ENCODE measurements around the gene DNAL1.
A peak's percentile ranks its signal among the peaks of the same experiment; 100 is the strongest.

The DNAL1 gene

DNA sequence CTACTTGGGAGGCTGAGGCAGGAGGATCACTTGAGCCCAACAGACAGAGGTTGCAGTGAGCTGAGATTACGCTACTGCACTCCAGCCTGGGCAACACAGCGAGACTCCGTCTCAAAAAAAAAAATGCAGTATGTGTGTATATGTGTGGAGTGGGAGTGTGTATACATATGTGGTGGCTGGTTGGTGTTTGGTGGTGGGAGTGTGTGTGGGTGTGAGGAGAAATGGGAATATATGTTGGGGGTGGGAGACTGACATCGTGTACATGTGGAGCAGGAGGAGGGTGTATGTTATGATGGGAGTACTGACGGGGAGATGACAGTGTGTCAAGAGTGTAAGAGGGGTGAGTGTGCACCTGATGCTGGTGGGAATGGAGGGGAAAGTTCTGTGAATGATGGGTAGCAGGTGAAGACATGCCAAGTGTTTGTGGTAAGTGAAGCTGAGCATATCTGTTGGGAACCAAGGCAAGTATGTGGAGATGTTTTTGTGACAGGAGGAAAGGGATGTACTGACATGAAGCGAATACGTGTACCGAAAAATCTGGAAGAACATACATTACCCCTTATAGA is 65.2 kb downstream of the DNAL1 start:
- DNase-seq: no peak

GRCh38 chr14:73710737-73711136 is 66.0 kb downstream of the DNAL1 start:
- DNase-seq: no peak

- DNase-seq: no peak
Measured at GRCh38 chr14:73712071-73712506, 67.3 kb downstream of the DNAL1 start.

- peak; percentile 43 for DNase-seq
Measured at GRCh38 chr14:73712540-73713180, 67.9 kb downstream of the DNAL1 start.

DNA sequence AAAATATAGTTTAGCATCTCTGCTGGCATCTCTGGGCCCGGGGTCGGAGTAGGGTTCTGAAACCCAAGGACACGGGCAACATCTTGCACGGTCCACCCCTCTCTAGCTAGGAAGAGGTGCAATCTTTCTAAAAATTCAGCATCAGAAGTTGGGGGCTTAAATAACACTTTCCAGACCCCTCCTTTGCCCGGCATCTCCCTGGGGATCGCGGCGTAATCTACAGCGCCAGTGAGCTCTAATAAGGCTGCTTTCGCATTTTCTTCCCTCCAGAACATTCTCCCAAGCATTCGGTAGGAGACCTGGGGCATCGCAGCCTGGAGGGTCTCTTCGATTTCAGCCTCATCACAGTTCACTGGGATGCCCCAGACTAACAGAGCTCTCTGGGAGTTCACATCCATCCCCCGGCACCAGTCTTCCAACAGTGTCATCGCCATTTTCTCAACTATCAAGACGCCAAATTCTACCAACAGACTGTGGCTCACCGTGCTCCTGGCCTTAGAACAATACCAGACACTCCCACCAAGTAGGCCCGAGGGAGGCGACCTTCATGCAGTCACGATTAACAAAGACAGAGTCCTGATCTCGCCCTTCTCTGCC is 68.5 kb downstream of the DNAL1 start:
- no peak for DNase-seq

GRCh38 chr14:73713803-73714655 is 69.2 kb downstream of the DNAL1 start, which contains the start of gene PNMA1:
Gene PNMA1, minus strand, starts transcription at chr14:73714384. Its CDS starts 745 bp downstream, at chr14:73713639.
- peak; percentile 89 for DNase-seq

DNA sequence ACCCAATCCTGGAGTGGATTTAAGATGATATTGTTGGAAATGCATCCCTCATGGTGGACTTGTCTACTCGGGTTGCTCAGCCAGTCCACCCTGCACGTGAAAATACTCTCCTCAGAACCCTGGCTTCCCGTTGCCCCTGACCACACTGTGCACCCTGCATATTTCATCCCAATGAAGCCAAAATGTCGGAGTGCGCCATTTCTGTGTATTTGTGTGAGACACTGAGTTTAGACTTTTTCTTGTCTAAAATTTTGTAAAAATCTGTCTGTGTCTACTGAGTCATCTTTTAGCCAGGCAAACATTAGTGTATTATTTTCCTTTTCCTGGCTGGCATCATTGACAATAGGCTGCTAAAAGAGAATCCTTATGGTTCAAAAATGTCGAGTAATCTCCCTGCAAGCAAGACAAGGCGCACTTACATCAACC is 69.9 kb downstream of the DNAL1 start:
- DNase-seq: no peak

DNA sequence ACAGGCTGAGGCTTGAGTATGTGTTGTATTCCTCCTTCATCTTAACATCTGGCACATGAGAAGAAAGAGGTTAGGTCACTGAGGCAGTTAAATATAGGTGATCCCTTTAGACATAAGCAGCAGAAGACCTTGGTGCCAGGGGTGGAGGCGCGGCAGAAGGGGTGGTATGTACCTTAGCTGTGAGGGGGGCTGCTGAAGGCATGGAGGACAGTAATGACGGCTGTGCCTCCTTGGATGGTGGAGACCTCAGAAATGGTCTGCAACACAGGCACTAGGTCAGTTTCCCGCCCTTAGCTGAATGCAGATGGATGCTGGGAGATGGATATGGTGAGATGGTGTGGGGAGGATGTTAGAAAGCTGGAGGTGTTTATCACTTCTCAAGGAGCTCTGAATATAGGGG is 70.9 kb downstream of the DNAL1 start:
- DNase-seq: no peak

DNA sequence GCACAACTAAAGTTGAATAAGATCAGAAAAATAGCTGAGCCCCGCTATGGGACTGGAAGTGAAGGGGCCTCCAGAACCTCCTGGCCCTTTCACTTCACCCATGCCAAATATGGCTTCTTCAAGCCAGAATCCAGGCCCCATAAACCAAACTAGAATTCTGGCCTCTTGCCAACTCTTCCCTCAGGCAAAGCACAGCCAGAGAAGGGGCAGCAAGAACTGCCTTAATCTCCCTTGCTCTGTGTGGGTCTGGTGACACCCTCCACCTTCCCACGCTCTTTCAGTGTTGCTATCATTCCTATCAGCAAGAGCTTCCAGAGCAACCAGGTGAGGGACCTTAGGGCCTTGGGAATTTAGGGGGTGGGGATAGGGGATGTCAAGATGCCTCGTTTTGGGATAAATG is 72.5 kb downstream of the DNAL1 start:
- DNase-seq: peak; percentile 13

- no peak for DNase-seq
Measured at GRCh38 chr14:73717711-73718417, 73.1 kb downstream of the DNAL1 start.

- DNase-seq: no peak
Measured at GRCh38 chr14:73718418-73719251, 73.8 kb downstream of the DNAL1 start.

DNA sequence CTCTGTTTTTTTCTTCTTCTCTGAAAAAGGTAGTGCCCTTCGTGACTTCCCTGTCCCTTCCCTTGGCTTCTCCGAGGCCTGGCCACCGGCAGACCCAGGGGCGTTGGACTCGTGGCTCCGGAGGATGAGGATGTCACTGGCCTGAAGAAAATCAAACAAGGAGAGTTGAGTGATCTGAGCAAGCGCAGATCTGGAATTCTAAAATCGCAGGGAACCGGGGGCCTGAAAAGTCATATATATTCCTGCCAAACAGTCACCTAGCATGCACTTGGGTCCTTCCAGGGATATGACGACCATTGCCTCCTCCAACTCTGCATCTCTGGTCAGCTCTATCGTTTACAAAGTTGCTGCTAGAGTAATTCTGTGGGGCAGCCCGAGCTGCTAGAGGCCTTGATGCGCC is 74.6 kb downstream of the DNAL1 start:
- no peak for DNase-seq

- no peak for DNase-seq
Measured at GRCh38 chr14:73719791-73720190, 75.0 kb downstream of the DNAL1 start.

GRCh38 chr14:73720636-73721035 is 75.8 kb downstream of the DNAL1 start:
- DNase-seq: no peak

DNA sequence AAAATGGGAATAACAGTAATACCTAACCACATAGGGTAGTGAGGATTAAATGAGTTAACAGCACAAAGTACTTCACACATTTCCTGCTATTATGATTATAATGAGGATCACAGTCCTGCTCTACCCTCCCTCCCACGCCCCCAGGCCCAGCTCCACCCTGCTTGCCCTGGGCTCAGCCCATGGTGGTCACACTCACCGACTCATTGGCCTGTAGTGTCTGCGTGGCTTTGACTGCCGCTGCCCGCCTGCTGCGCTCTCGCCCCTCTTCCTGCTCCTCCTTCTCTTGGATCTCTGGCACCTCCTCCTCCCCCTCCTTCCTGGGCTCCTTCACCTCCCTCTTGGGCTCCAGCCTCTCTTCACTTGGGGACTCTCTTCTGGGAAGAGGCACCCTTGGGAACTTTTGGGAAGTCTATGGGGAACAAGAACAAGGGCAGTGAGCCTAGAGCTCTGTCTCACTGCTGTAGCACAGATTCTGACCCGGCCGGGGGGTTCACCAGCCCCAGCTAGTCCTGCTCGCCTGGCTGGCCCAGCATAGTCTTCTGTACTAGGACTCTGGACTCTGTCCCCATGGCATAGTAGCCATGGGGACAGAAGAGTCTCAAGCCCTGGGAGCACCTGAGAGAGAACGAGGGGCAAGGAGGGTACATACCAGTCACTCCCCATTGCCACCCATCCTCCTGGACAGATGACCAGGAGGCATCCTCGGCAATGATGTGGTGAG is 76.5 kb downstream of the DNAL1 start:
- no peak for DNase-seq

GRCh38 chr14:73722581-73722980 is 77.8 kb downstream of the DNAL1 start:
- no peak for DNase-seq

GRCh38 chr14:73723406-73723796 is 78.6 kb downstream of the DNAL1 start:
- no peak for DNase-seq

- DNase-seq: no peak
Measured at GRCh38 chr14:73723797-73724661, 79.2 kb downstream of the DNAL1 start.

DNA sequence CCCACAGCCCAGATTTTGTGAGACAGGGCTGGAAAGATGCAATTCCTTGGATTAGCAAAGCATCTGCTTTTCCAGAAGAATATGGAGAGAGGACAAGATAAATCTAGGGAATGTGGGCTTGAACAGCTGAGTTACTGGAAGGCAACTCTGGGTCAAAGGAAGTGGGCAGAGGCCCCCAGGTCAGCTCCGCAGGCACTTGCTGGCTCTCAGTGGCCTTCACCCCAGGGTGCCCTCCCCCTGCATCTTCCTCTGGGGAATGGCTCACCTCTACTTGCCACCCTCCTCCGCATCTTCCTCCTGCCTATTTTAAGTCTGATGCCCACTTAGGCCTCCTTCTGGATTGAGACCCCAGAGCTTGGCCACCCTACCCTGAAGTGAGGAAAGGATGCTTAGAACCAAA is 79.9 kb downstream of the DNAL1 start:
- DNase-seq: no peak

All from OCI-M1 (cell line).